Liver (tissue), 9 donors: Measurements from ENCODE around the gene GM2A. TPM values are rescaled to one million over a fixed set of nuclear protein-coding genes. Genes with fewer than 3 reads are reported as not detected.

ENCODE experiments used
- DNase-seq: peaks from one replicate; pipeline ENCODE4 v3.0.0-alpha.2; 2017; ENCODE audit warnings: low spot score
- H3K27ac ChIP-seq, 2 donors: one replicate each; pipeline ENCODE4 v1.7.0; 2013; ENCODE audit warnings: inconsistent platforms in 2 of 2, low read length in 2 of 2, control low read depth in 1 of 2, low read depth in 1 of 2, mild to moderate bottlenecking in 1 of 2
- H3K27me3 ChIP-seq, 4 donors: one replicate each; pipeline versions ENCODE4 v1.6.1 to v1.7.0; 2013; ENCODE audit warnings: low read length in 3 of 4, inconsistent platforms in 1 of 4, mild to moderate bottlenecking in 1 of 4, moderate library complexity in 1 of 4; ENCODE audit not compliant: control insufficient read depth in 4 of 4, insufficient read depth in 4 of 4
- H3K36me3 ChIP-seq, 4 donors: one replicate each; pipeline versions ENCODE4 v1.6.1 to v1.7.0; 2013; ENCODE audit warnings: low read length in 3 of 4, mild to moderate bottlenecking in 3 of 4, low read depth in 1 of 4, moderate library complexity in 1 of 4; ENCODE audit not compliant: control insufficient read depth in 4 of 4, insufficient read depth in 3 of 4
- H3K4me1 ChIP-seq, 4 donors: one replicate each; pipeline versions ENCODE4 v1.6.1 to v1.7.0; 2013; ENCODE audit warnings: low read length in 3 of 4, mild to moderate bottlenecking in 3 of 4, moderate library complexity in 1 of 4; ENCODE audit not compliant: control insufficient read depth in 4 of 4, insufficient read depth in 4 of 4
- H3K4me3 ChIP-seq, 3 donors: one replicate each; pipeline versions ENCODE4 v1.6.1 to v1.7.0; 2013; ENCODE audit warnings: low read length in 3 of 3, control low read depth in 1 of 3, low read depth in 1 of 3, mild to moderate bottlenecking in 1 of 3
- H3K9ac ChIP-seq, 2 donors: one replicate each; pipeline ENCODE4 v1.7.0; 2013; ENCODE audit warnings: low read length in 2 of 2, mild to moderate bottlenecking in 2 of 2, moderate library complexity in 2 of 2, control low read depth in 1 of 2, low read depth in 1 of 2
- H3K9me3 ChIP-seq, 4 donors: one replicate each; pipeline versions ENCODE4 v1.6.1 to v1.7.0; 2013; ENCODE audit warnings: low read length in 3 of 4; ENCODE audit not compliant: control insufficient read depth in 4 of 4
- EGR1 ChIP-seq, 2 donors: IDR thresholded peaks; 2 replicates each; pipeline ENCODE4 v1.6.1; 2016 to 2018; ENCODE audit warnings: antibody characterized with exemption in 2 of 2, low read depth in 2 of 2
- FOXA2 ChIP-seq: IDR thresholded peaks from 2 replicates; pipeline ENCODE4 v1.6.1; 2016; ENCODE audit warnings: antibody characterized with exemption
- GABPA ChIP-seq, 2 donors: IDR thresholded peaks in 1 of 2; conservative IDR thresholded peaks in 1 of 2; 2 replicates each; pipeline ENCODE4 v1.6.1; 2016; ENCODE audit warnings: antibody characterized with exemption in 2 of 2, mild to moderate bottlenecking in 1 of 2, moderate library complexity in 1 of 2
- HNF4A ChIP-seq, 2 donors: conservative IDR thresholded peaks; 2 replicates each; pipeline ENCODE4 v1.6.1; 2016; ENCODE audit warnings: antibody characterized with exemption in 2 of 2, mild to moderate bottlenecking in 2 of 2
- HNF4G ChIP-seq: IDR thresholded peaks from 2 replicates; pipeline ENCODE4 v1.6.1; 2016; ENCODE audit warnings: antibody characterized with exemption
- JUND ChIP-seq, 2 donors: IDR thresholded peaks; 2 replicates each; pipeline ENCODE4 v1.6.1; 2016; ENCODE audit warnings: antibody characterized with exemption in 2 of 2
- NR2F2 ChIP-seq: IDR thresholded peaks from 2 replicates; pipeline ENCODE4 v1.6.1; 2016; ENCODE audit warnings: antibody characterized with exemption
- RAD21 ChIP-seq, 2 donors: IDR thresholded peaks; 2 replicates each; pipeline ENCODE4 v1.6.1; 2016; ENCODE audit warnings: antibody characterized with exemption in 2 of 2, mild to moderate bottlenecking in 2 of 2
- RXRA ChIP-seq, 2 donors: IDR thresholded peaks; 2 replicates each; pipeline ENCODE4 v1.6.1; 2017 to 2018; ENCODE audit warnings: antibody characterized with exemption in 2 of 2, mild to moderate bottlenecking in 1 of 2
- SP1 ChIP-seq: IDR thresholded peaks from 2 replicates; pipeline ENCODE4 v1.6.1; 2018; ENCODE audit warnings: antibody characterized with exemption, mild to moderate bottlenecking
- TAF1 ChIP-seq: conservative IDR thresholded peaks from 2 replicates; pipeline ENCODE4 v1.6.1; 2016; ENCODE audit warnings: antibody characterized with exemption, mild to moderate bottlenecking
- YY1 ChIP-seq: IDR thresholded peaks from 2 replicates; pipeline ENCODE4 v1.6.1; 2016; ENCODE audit warnings: antibody characterized with exemption, mild to moderate bottlenecking
- ZBTB33 ChIP-seq: IDR thresholded peaks from 2 replicates; pipeline ENCODE4 v1.6.1; 2016; ENCODE audit warnings: antibody characterized with exemption
- WGBS: extraction: QIAGEN DNeasy Blood & Tissue Kit; methylation state at CpG from one replicate; pipeline ENCODE4 v1.1.7; 2013; 5-methylcytosine and 5-hydroxymethylcytosine counted together
- polyA plus RNA-seq, 2 donors: library from polyadenylated mRNA; stranded (reverse) in 1 of 2; unstranded in 1 of 2; fragments of 200-250 nt in 1 of 2; fragments of >200 nt in 1 of 2; fragmentation: Nextera tagmentation in 1 of 2; extraction: Ambion mirVana in 1 of 2; gene quantifications; one replicate each; pipeline versions ENCODE4 v1.2.1 to v1.2.3, GENCODE V29; 2013 to 2015
- total RNA-seq, 2 donors: library from RNA; depleted of rRNA; stranded (reverse); fragments of >200 nt; gene quantifications; one replicate each; pipeline ENCODE4 v1.2.3, GENCODE V29; 2014
- TF ChIP-seq, protein P1 (sequence below): IDR thresholded peaks from 2 replicates; pipeline ENCODE4 v1.6.1; 2016; ENCODE audit warnings: antibody characterized with exemption
- TF ChIP-seq, protein P2 (sequence below): IDR thresholded peaks from 2 replicates; pipeline ENCODE4 v1.6.1; 2016; ENCODE audit warnings: antibody characterized with exemption
- TF ChIP-seq, protein P3 (sequence below): fragments of 150-350 bp; IDR thresholded peaks from 2 replicates; pipeline ENCODE4 v1.5.1; 2017; ENCODE audit warnings: improper control_type of control experiment, low read depth, low read length; ENCODE audit not compliant: missing input control
- donor health status: healthy.
- donor health status: healthy.
- donor health status: healthy.
- donor health status: healthy.
- donor health status: healthy.

GM2A gene
- total and polyA plus RNA-seq, 4 donors = 4.1 to 14.5 (median 10.6) TPM

GRCh38 chr5:151264113-151264512 is 11.1 kb downstream of the GM2A start:
- peaks cover 6 to 17% (median 9%) of the 10 kb centered on the region in 4 donors for H3K36me3 ChIP-seq
- H3K27ac ChIP-seq = no peak overlapping the region
- WGBS = 82% methylated on average over 1 of the region's 1 CpG
- no peak overlapping the region for H3K4me3 ChIP-seq
- H3K9me3 ChIP-seq = no peaks in the 10 kb centered on the region
- H3K9ac ChIP-seq = no peak overlapping the region
- no peaks in the 10 kb centered on the region for H3K27me3 ChIP-seq
- no peaks in the 10 kb centered on the region for H3K4me1 ChIP-seq
- DNase-seq = no peak
- no peak for TF ChIP-seq SP1
- no peak for TF ChIP-seq RAD21 (IDR thresholded peaks at IDR 0.05)

DNA sequence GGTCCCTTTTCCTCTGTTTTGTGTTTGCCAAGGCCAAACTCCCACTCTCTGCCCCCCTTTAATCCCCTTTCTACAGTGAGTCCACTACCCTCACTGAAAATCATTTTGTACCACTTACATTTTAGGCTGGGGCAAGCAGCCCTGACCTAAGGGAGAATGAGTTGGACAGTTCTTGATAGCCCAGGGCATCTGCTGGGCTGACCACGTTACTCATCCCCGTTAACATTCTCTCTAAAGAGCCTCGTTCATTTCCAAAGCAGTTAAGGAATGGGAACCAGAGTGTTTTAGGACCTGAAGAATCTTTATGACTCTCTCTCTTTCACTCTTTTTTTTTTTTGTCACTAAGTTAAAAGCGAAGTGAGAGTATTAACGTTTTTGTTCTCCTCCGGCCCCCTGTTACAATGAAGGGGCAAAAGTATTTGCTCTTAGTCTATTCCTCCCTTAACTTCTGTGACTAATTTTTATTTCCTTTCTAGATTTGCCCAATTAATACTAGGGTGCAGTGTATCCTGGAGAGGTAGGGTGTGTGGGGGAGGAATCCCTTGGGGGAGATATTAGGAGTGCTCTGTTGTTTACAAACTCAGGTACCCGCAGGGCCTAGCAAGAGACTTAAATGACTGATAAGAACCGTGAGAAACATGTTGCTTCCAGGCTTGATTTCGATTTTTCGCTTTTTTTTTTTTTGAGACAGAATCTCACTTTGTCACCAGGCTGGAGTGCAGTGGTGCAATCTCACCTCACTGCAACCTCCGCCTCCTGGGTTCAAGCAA is 14.7 kb downstream of the GM2A start:
- H3K9ac ChIP-seq = no peak overlapping the region
- peaks cover 5 to 20% (median 7%) of the 10 kb centered on the region in 4 donors for H3K36me3 ChIP-seq
- H3K4me3 ChIP-seq = no peak overlapping the region
- no peaks in the 10 kb centered on the region for H3K27me3 ChIP-seq
- DNase-seq = no peak
- H3K4me1 ChIP-seq = no peaks in the 10 kb centered on the region
- TF ChIP-seq FOXA2 (no peak), SP1 (no peak), NR2F2 (no peak), JUND (IDR thresholded peaks at IDR 0.05) (no peak), YY1 (no peak), ZBTB33 (no peak), EGR1 (IDR thresholded peaks at IDR 0.05; ENCODE audit: low read depth in 2 of 2) (no peak), RAD21 (IDR thresholded peaks at IDR 0.05) (no peak), GABPA (IDR thresholded peaks at IDR 0.05 in 1 of 2, conservative IDR thresholded peaks at IDR 0.05 in 1 of 2) (no peak), HNF4A (conservative IDR thresholded peaks at IDR 0.05) (no peak), RXRA (IDR thresholded peaks at IDR 0.05) (no peak), TAF1 (no peak), HNF4G (no peak)
- TF ChIP-seq, protein P1, sequence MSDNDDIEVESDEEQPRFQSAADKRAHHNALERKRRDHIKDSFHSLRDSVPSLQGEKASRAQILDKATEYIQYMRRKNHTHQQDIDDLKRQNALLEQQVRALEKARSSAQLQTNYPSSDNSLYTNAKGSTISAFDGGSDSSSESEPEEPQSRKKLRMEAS = no peak
- TF ChIP-seq, protein P2, sequence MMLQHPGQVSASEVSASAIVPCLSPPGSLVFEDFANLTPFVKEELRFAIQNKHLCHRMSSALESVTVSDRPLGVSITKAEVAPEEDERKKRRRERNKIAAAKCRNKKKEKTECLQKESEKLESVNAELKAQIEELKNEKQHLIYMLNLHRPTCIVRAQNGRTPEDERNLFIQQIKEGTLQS = no peak
- TF ChIP-seq, protein P3, sequence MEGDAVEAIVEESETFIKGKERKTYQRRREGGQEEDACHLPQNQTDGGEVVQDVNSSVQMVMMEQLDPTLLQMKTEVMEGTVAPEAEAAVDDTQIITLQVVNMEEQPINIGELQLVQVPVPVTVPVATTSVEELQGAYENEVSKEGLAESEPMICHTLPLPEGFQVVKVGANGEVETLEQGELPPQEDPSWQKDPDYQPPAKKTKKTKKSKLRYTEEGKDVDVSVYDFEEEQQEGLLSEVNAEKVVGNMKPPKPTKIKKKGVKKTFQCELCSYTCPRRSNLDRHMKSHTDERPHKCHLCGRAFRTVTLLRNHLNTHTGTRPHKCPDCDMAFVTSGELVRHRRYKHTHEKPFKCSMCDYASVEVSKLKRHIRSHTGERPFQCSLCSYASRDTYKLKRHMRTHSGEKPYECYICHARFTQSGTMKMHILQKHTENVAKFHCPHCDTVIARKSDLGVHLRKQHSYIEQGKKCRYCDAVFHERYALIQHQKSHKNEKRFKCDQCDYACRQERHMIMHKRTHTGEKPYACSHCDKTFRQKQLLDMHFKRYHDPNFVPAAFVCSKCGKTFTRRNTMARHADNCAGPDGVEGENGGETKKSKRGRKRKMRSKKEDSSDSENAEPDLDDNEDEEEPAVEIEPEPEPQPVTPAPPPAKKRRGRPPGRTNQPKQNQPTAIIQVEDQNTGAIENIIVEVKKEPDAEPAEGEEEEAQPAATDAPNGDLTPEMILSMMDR = no peak
- no peaks in the 10 kb centered on the region for H3K9me3 ChIP-seq
- H3K27ac ChIP-seq = no peak overlapping the region
- WGBS = 93% methylated on average over 11 of the region's 11 CpGs
